HCT116 (cell line): Measurements from ENCODE around the gene MAP1LC3B. TPM values are rescaled to one million over a fixed set of nuclear protein-coding genes. Genes with fewer than 3 reads are reported as not detected.

ENCODE experiments used
- ATAC-seq: fragments of 200-7000 bp; cut with Tn5 transposase; 2 replicates; pipeline ENCODE4 v1.9.1; 2020; ENCODE audit warnings: mild to moderate bottlenecking, moderate library complexity
- BruUV-seq: library from RNA; stranded (reverse); fragments of 400-500 nt; replicated peaks from 2 replicates; lab custom pipeline; 2021; lab: Mats Ljungman, UMichigan
- CTCF ChIA-PET: fragments of 300-600 bp; sonication (Branson Sonifier 250); formaldehyde crosslinking; loops from one replicate; lab custom pipeline; 2021; ENCODE audit warnings: antibody characterized with exemption; lab: Charles Lee
- POLR2A ChIA-PET: fragments of 300-600, 350-600 bp; sonication (Branson Sonifier 250); formaldehyde crosslinking; loops from one replicate; lab custom pipeline; 2021; ENCODE audit warnings: antibody characterized with exemption; lab: Charles Lee
- RAD21 ChIA-PET, 2 experiments: fragments of 300-600 bp; sonication (Branson Sonifier 250); formaldehyde crosslinking; loops; one replicate each; lab custom pipeline; 2023; ENCODE audit warnings: low total read pairs in 2 of 2; ENCODE audit not compliant: uncharacterized antibody in 2 of 2, unreplicated experiment in 2 of 2, low non-redundant PET in 1 of 2; lab: Charles Lee
- DNase-seq: peaks from one replicate; pipeline ENCODE4 v3.0.0-alpha.2; 2010; ENCODE audit warnings: low read depth, low spot score
- H2AFZ ChIP-seq: fragments of 200-600 bp; shearing (Covaris generic), sonication (generic); 2 replicates; pipeline ENCODE4 v1.6.1; 2017; ENCODE audit warnings: low read depth, mixed run types, mixed read lengths, antibody characterized with exemption, low read length; ENCODE audit not compliant: poor library complexity, severe bottlenecking
- H3K27ac ChIP-seq: 2 replicates; pipeline ENCODE4 v1.5.1; 2012; ENCODE audit warnings: low read depth, low read length
- H3K27me3 ChIP-seq: fragments of 200-600 bp; sonication (generic); 2 replicates; pipeline ENCODE4 v1.6.1; 2016; ENCODE audit warnings: mixed run types, low read length, mixed read lengths; ENCODE audit not compliant: insufficient read depth
- H3K36me3 ChIP-seq, 2 experiments: fragments of 200-500 bp in 1 of 2; fragments of 200-600 bp in 1 of 2; sonication (Bioruptor generic) in 1 of 2; sonication (generic) in 1 of 2; 2 replicates each; pipeline versions ENCODE4 v1.5.1 to v1.6.1; 2014 to 2016; ENCODE audit warnings: low read length in 2 of 2, inconsistent platforms in 1 of 2, mixed read lengths in 1 of 2, mixed run types in 1 of 2; ENCODE audit not compliant: insufficient read depth in 2 of 2, control insufficient read depth in 1 of 2
- H3K4me1 ChIP-seq, 2 experiments: fragments of 200-600 bp in 1 of 2; sonication (generic) in 1 of 2; 2 replicates each; pipeline versions ENCODE4 v1.5.1 to v1.6.1; 2012 to 2017; ENCODE audit warnings: low read length in 2 of 2, inconsistent platforms in 1 of 2, mild to moderate bottlenecking in 1 of 2, mixed read lengths in 1 of 2, mixed run types in 1 of 2, moderate library complexity in 1 of 2; ENCODE audit not compliant: insufficient read depth in 2 of 2, control insufficient read depth in 1 of 2
- H3K4me2 ChIP-seq: fragments of 200-600 bp; sonication (generic); 2 replicates; pipeline ENCODE4 v1.6.1; 2017; ENCODE audit warnings: mixed run types, low read length, mixed read lengths
- H3K4me3 ChIP-seq, 2 experiments: fragments of 200-600 bp in 1 of 2; sonication (generic) in 1 of 2; replicated peaks in 1 of 2; 2 replicates each; pipeline ENCODE4 v1.5.1; 2011 to 2016; ENCODE audit warnings: low read length in 2 of 2, control low read depth in 1 of 2, low read depth in 1 of 2, mild to moderate bottlenecking in 1 of 2, mixed read lengths in 1 of 2, mixed run types in 1 of 2
- H3K79me2 ChIP-seq: fragments of 200-600 bp; sonication (generic); 2 replicates; pipeline ENCODE4 v1.6.1; 2017; ENCODE audit warnings: mild to moderate bottlenecking, mixed run types, low read length, moderate library complexity, mixed read lengths; ENCODE audit not compliant: insufficient read depth
- H3K9ac ChIP-seq: fragments of 200-600 bp; sonication (generic); 2 replicates; pipeline ENCODE4 v1.6.1; 2016; ENCODE audit warnings: low read length, mixed read lengths
- H3K9me2 ChIP-seq: fragments of 200-600 bp; sonication (generic), shearing (Covaris generic); 2 replicates; pipeline ENCODE4 v1.6.1; 2017; ENCODE audit warnings: mixed run types, mild to moderate bottlenecking, moderate library complexity; ENCODE audit not compliant: insufficient read depth
- H3K9me3 ChIP-seq, 2 experiments: fragments of 200-500 bp in 1 of 2; fragments of 200-600 bp in 1 of 2; sonication (Bioruptor generic) in 1 of 2; sonication (generic) in 1 of 2; 2 replicates each; pipeline ENCODE4 v1.6.1; 2014 to 2017; ENCODE audit warnings: low read length in 2 of 2, mixed read lengths in 2 of 2, inconsistent platforms in 1 of 2, low read depth in 1 of 2, mild to moderate bottlenecking in 1 of 2, mixed run types in 1 of 2, moderate library complexity in 1 of 2; ENCODE audit not compliant: control insufficient read depth in 1 of 2, insufficient read depth in 1 of 2
- H4K20me1 ChIP-seq: fragments of 200-600 bp; sonication (generic), shearing (Covaris generic); 2 replicates; pipeline ENCODE4 v1.6.1; 2017; ENCODE audit warnings: mixed run types, mild to moderate bottlenecking, moderate library complexity; ENCODE audit not compliant: insufficient read depth
- CBX3 ChIP-seq: IDR thresholded peaks from 2 replicates; pipeline ENCODE4 v1.6.1; 2012; ENCODE audit warnings: low read depth
- EGR1 ChIP-seq: IDR thresholded peaks from 2 replicates; pipeline ENCODE4 v1.6.1; 2012; ENCODE audit warnings: low read depth
- JUND ChIP-seq: IDR thresholded peaks from 2 replicates; pipeline ENCODE4 v1.6.1; 2012
- POLR2A ChIP-seq: IDR thresholded peaks from 2 replicates; pipeline ENCODE4 v1.7.0; 2011; ENCODE audit warnings: borderline replicate concordance; ENCODE audit not compliant: insufficient read depth, insufficient read length; ENCODE audit errors: extremely low read depth
- YY1 ChIP-seq: IDR thresholded peaks from 2 replicates; pipeline ENCODE4 v1.6.1; 2011; ENCODE audit warnings: low read length, low read depth, moderate library complexity, mild to moderate bottlenecking; ENCODE audit not compliant: insufficient replicate concordance; ENCODE audit errors: extremely low read depth
- ZFX ChIP-seq: fragments of 450-650 bp; IDR thresholded peaks from 2 replicates; pipeline ENCODE4 v1.6.1; 2017
- intact Hi-C: fragments of 100-400 bp; cut with micrococcal nuclease; formaldehyde crosslinking; loops from 2 replicates; pipeline ENCODE4 v1.10.0; 2022
- total RNA-seq: library from RNA; stranded (reverse); gene quantifications from one replicate; pipeline ENCODE4 v1.2.1, GENCODE V29; 2021; ENCODE audit not compliant: unreplicated experiment
- TF ChIP-seq, protein P1 (sequence below), 3 experiments: fragments of 200-600 bp in 1 of 3; sonication (generic) in 1 of 3; IDR thresholded peaks in 2 of 3; conservative IDR thresholded peaks in 1 of 3; 2 replicates each; pipeline ENCODE4 v1.5.1; 2012 to 2017; ENCODE audit warnings: low read depth in 2 of 3, low read length in 2 of 3, antibody characterized with exemption in 1 of 3, borderline replicate concordance in 1 of 3, control low read depth in 1 of 3, mild to moderate bottlenecking in 1 of 3, mixed read lengths in 1 of 3, mixed run types in 1 of 3, moderate library complexity in 1 of 3; ENCODE audit not compliant: insufficient read depth in 1 of 3
- TF ChIP-seq, protein P2 (sequence below): IDR thresholded peaks from 2 replicates; pipeline ENCODE4 v1.6.1; 2012; ENCODE audit warnings: low read depth
- TF ChIP-seq, protein P3 (sequence below): IDR thresholded peaks from 2 replicates; pipeline ENCODE4 v1.6.1; 2012

The MAP1LC3B gene
- total RNA-seq, 1 experiment from 2014 or later, result 93.8 TPM

DNA sequence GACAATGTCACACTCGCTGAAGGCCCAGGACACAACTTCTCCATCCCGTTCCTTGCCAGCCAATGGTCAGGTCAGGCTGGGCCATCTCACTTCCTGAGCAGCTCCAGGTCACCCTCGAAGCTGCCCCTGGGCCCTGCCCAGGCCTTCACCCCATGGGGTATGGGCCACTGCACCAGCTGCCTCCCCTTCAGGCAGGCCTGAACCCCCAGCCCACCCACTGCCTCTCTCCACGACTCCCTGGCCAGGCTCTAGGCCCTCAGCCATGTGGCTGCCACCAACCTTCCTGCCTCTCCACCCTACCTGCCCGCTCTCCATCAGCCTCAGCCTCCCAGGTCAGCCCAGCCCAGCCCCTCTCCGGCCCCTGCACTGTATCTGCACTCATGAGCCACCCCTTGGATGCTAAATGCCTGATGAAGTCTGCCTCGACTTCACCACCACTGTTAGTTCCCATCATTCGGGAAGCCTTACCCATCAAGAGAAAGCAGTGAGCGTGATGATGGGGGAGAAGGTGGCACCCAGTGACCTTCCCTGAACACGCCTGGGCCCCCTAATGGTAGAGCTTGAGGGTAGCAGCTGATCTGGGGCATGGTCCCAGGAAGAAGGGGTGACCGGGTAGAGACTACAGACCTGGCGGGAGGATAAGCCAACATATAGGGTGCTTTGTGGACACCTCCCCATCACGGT lies 44.1 kb upstream of the MAP1LC3B start:
- intact Hi-C loops, result no loop called here
- TF ChIP-seq, protein P1, sequence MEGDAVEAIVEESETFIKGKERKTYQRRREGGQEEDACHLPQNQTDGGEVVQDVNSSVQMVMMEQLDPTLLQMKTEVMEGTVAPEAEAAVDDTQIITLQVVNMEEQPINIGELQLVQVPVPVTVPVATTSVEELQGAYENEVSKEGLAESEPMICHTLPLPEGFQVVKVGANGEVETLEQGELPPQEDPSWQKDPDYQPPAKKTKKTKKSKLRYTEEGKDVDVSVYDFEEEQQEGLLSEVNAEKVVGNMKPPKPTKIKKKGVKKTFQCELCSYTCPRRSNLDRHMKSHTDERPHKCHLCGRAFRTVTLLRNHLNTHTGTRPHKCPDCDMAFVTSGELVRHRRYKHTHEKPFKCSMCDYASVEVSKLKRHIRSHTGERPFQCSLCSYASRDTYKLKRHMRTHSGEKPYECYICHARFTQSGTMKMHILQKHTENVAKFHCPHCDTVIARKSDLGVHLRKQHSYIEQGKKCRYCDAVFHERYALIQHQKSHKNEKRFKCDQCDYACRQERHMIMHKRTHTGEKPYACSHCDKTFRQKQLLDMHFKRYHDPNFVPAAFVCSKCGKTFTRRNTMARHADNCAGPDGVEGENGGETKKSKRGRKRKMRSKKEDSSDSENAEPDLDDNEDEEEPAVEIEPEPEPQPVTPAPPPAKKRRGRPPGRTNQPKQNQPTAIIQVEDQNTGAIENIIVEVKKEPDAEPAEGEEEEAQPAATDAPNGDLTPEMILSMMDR (IDR thresholded peaks at IDR 0.05 in 2 of 3, conservative IDR thresholded peaks at IDR 0.05 in 1 of 3; ENCODE audit: borderline replicate concordance in 1 of 3, insufficient read depth in 1 of 3, low read depth in 2 of 3, low read length in 2 of 3), result peak in 2 of 3 experiments; percentile 26 to 29; a peak in 1 of 6 replicates
- no peak for TF ChIP-seq CBX3
- POLR2A ChIA-PET, result no interaction called here
- Histone ChIP-seq H3K36me3 (peaks cover 9 to 28% of the 10 kb centered on the region in 2 experiments; a peak in 3 of 4 replicates), H3K27me3 (no peaks in the 10 kb centered on the region), H3K9me3 (no peaks in the 10 kb centered on the region), H2AFZ (no peak overlapping the region), H3K27ac (no peak overlapping the region; the same call in 1 of the 2 replicates), H3K9ac (no peak overlapping the region), H3K4me1 (no peaks in the 10 kb centered on the region), H3K9me2 (no peaks in the 10 kb centered on the region), H3K4me3 (no peak overlapping the region), H3K79me2 (peaks cover 36% of the 10 kb centered on the region; the same call in 1 of the 2 replicates), H4K20me1 (no peaks in the 10 kb centered on the region; the same call in 1 of the 2 replicates), H3K4me2 (no peak overlapping the region)
- CTCF ChIA-PET, result no interaction called here
- RAD21 ChIA-PET, result no interaction called here
- DNase-seq (no peak), ATAC-seq (peak; percentile 49)
- BruUV-seq, result no TSS peak

DNA sequence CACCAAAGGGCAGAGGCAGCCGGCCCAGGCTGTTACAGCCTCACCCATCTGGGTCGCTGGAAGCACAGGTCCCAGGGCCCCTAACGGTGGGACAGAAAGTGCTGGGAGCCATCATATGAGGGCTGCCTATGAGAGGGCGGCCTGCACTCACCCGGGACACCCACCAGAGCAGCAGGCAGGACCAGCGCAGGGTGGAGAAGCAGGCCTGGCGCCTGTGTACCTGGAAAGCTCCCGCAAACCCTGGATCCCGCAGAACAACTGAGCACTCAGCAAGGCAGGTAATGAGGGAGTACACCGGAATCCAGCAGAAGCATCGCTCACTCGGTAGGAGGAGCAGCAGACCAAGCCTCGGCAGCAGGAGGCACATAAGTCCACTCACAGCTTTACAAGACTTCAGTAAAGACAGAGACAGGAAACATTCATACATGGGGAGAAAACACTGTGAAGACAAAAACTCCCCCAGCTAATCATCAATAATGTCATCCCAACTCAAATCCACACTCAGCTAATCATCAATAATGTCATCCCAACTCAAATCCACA lies 43.4 kb upstream of the MAP1LC3B start:
- DNase-seq, result no peak
- peaks cover 8 to 21% of the 10 kb centered on the region in 2 experiments; a peak in 2 of 4 replicates for H3K36me3 ChIP-seq
- no peak overlapping the region for H3K4me2 ChIP-seq
- H3K79me2 ChIP-seq, result peaks cover 33% of the 10 kb centered on the region; the same call in 1 of the 2 replicates
- H3K9me3 ChIP-seq, result no peaks in the 10 kb centered on the region
- intact Hi-C loops, result no loop called here
- no peaks in the 10 kb centered on the region for H3K4me1 ChIP-seq
- no peak overlapping the region for H3K4me3 ChIP-seq
- BruUV-seq, result no TSS peak
- no peaks in the 10 kb centered on the region; the same call in 1 of the 2 replicates for H4K20me1 ChIP-seq
- RAD21 ChIA-PET, result no interaction called here
- no peak overlapping the region for H3K9ac ChIP-seq
- ATAC-seq, result no peak
- H3K9me2 ChIP-seq, result no peaks in the 10 kb centered on the region
- CTCF ChIA-PET, result no interaction called here
- H3K27me3 ChIP-seq, result no peaks in the 10 kb centered on the region
- no peak overlapping the region for H2AFZ ChIP-seq
- H3K27ac ChIP-seq, result no peak overlapping the region; the same call in 1 of the 2 replicates
- POLR2A ChIA-PET, result no interaction called here
- no peak for TF ChIP-seq CBX3
- TF ChIP-seq YY1, result no peak
- TF ChIP-seq, protein P2, sequence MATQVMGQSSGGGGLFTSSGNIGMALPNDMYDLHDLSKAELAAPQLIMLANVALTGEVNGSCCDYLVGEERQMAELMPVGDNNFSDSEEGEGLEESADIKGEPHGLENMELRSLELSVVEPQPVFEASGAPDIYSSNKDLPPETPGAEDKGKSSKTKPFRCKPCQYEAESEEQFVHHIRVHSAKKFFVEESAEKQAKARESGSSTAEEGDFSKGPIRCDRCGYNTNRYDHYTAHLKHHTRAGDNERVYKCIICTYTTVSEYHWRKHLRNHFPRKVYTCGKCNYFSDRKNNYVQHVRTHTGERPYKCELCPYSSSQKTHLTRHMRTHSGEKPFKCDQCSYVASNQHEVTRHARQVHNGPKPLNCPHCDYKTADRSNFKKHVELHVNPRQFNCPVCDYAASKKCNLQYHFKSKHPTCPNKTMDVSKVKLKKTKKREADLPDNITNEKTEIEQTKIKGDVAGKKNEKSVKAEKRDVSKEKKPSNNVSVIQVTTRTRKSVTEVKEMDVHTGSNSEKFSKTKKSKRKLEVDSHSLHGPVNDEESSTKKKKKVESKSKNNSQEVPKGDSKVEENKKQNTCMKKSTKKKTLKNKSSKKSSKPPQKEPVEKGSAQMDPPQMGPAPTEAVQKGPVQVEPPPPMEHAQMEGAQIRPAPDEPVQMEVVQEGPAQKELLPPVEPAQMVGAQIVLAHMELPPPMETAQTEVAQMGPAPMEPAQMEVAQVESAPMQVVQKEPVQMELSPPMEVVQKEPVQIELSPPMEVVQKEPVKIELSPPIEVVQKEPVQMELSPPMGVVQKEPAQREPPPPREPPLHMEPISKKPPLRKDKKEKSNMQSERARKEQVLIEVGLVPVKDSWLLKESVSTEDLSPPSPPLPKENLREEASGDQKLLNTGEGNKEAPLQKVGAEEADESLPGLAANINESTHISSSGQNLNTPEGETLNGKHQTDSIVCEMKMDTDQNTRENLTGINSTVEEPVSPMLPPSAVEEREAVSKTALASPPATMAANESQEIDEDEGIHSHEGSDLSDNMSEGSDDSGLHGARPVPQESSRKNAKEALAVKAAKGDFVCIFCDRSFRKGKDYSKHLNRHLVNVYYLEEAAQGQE, result no peak
- TF ChIP-seq, protein P1 (IDR thresholded peaks at IDR 0.05 in 2 of 3, conservative IDR thresholded peaks at IDR 0.05 in 1 of 3; ENCODE audit: borderline replicate concordance in 1 of 3, insufficient read depth in 1 of 3, low read depth in 2 of 3, low read length in 2 of 3), result no peak
- TF ChIP-seq, protein P3, sequence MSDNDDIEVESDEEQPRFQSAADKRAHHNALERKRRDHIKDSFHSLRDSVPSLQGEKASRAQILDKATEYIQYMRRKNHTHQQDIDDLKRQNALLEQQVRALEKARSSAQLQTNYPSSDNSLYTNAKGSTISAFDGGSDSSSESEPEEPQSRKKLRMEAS, result no peak
- TF ChIP-seq ZFX, result no peak
- no peak for TF ChIP-seq POLR2A
- TF ChIP-seq EGR1, result no peak
- TF ChIP-seq JUND, result no peak
